NCI-H1092 (cell line): ENCODE measurements around the gene LST1.

Experiments used
- DNase-seq: peaks from one replicate; lab custom pipeline; 2025; lab: John Stamatoyannopoulos, UW

LST1 gene

DNA sequence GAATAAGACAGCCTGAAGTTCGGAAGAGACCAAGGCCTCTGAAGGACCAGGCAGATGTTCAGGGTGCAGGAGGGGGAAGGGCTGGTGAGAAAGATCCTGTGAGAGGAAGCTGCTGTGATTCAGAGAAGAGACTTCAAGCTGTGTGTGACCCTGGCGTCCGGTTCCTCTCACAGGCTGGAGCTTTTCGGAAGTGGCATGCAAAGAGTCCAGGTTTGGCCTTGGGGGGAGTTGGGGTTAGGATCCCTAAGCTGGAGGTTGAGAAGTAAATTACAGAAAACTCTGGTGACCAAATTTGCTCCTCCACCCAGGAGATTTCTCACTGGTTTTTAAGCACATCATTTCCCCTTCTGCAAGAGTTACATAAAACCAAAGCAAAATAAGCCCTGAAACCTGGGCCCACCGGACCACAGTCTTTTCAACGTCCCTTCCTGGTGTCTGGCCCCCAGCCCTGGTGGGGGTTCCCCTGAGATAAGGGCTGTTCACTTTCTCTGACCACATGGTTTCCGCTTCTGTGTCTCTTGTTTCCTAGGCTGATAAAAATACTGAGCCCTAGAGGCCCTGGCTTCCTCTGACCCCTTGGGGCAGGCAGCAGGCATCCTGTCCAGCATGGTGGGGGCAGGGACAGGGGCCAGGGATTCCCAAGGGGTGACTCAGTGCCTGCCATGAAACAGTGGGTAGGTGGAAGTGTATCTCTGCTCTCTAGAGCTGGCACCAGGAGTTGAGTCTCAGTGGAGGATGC is 25.9 kb upstream of the LST1 start:
- no peak for DNase-seq

- DNase-seq: no peak
These were observed 25.4 kb upstream of the LST1 start for GRCh38 chr6:31560697-31561058.

DNA sequence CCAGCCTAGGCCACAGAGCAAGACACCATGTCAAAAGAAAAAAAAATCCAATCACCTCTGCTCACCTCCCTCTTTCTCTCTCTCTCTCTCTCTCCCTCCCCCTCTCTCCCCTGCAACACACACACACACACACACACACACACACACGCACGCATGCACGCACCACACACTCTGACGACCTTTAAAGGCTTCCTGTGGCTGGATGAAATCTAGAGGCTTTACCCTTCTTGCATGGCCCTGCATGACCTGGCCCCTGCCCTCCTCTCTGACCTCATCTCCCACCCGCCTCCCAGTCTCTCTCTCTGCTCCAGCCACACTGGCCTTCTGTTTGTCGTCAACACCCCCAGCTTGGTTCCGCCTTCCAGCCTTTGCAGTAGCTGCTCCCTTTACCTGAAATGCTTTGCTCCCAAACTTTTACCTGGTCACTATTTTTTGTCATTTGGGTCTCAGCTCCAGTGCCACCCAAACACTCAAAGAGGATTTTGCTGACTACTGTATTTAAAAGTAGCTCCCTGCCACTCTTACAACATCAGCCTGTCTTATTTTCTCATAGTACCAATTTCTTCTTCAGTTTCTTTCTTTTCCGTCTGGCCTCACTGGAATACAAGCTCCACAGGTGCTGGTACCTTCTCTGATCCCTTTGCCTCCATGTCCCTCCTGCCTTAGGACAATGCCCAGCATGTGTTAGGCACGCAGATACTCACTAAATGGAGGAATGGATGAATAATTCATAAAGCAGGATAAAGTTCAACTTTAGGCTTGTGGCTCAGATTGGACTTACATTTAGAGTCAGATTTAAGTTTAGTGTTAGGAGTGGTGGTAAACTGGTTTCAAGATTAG is 18.3 kb upstream of the LST1 start:
- DNase-seq: no peak

DNA sequence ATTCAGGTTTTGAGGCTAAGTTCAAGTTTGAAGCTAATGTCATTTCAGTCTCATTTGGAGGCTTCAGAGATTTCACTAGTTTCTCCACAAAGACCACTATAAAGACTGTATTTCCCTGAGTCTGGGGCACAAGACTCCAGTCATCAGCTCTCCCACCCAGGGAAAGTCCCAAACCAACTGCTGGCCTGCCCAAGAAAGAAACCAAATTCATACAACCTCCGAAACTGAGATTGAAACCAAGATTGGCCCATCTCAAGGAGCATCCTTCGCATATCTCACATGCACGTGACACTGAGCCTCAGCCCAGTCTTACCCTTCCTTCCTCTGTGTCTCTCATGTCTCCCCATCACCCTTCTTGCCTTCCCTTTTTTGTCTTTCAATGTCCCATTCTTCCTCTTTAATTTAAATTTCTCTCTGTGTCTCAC is 17.5 kb upstream of the LST1 start:
- no peak for DNase-seq

- no peak for DNase-seq
These were observed 16.1 kb upstream of the LST1 start for GRCh38 chr6:31569861-31570536.

- DNase-seq: no peak
These were observed 13.8 kb upstream of the LST1 start, which contains the start of gene LTA for GRCh38 chr6:31572041-31572911. LTA (plus strand) TSS chr6:31572289; CDS start chr6:31572743, 454 bp downstream.

GRCh38 chr6:31573239-31574105 is 12.6 kb upstream of the LST1 start:
- no peak for DNase-seq

DNA sequence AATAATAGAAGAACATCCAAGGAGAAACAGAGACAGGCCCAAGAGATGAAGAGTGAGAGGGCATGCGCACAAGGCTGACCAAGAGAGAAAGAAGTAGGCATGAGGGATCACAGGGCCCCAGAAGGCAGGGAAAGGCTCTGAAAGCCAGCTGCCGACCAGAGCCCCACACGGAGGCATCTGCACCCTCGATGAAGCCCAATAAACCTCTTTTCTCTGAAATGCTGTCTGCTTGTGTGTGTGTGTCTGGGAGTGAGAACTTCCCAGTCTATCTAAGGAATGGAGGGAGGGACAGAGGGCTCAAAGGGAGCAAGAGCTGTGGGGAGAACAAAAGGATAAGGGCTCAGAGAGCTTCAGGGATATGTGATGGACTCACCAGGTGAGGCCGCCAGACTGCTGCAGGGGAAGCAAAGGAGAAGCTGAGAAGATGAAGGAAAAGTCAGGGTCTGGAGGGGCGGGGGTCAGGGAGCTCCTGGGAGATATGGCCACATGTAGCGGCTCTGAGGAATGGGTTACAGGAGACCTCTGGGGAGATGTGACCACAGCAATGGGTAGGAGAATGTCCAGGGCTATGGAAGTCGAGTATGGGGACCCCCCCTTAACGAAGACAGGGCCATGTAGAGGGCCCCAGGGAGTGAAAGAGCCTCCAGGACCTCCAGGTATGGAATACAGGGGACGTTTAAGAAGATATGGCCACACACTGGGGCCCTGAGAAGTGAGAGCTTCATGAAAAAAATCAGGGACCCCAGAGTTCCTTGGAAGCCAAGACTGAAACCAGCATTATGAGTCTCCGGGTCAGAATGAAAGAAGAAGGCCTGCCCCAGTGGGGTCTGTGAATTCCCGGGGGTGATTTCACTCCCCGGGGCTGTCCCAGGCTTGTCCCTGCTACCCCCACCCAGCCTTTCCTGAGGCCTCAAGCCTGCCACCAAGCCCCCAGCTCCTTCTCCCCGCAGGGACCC is 11.7 kb upstream of the LST1 start:
- DNase-seq: no peak

- no peak for DNase-seq
These were observed 10.7 kb upstream of the LST1 start, which contains the start of gene TNF for GRCh38 chr6:31575335-31575901. TNF (plus strand) TSS chr6:31575565; CDS start chr6:31575742, 177 bp downstream.

GRCh38 chr6:31575952-31576685 is 10.0 kb upstream of the LST1 start:
- DNase-seq: no peak

DNA sequence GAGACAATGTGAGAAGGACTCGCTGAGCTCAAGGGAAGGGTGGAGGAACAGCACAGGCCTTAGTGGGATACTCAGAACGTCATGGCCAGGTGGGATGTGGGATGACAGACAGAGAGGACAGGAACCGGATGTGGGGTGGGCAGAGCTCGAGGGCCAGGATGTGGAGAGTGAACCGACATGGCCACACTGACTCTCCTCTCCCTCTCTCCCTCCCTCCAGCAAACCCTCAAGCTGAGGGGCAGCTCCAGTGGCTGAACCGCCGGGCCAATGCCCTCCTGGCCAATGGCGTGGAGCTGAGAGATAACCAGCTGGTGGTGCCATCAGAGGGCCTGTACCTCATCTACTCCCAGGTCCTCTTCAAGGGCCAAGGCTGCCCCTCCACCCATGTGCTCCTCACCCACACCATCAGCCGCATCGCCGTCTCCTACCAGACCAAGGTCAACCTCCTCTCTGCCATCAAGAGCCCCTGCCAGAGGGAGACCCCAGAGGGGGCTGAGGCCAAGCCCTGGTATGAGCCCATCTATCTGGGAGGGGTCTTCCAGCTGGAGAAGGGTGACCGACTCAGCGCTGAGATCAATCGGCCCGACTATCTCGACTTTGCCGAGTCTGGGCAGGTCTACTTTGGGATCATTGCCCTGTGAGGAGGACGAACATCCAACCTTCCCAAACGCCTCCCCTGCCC is 9.0 kb upstream of the LST1 start:
- DNase-seq: no peak

DNA sequence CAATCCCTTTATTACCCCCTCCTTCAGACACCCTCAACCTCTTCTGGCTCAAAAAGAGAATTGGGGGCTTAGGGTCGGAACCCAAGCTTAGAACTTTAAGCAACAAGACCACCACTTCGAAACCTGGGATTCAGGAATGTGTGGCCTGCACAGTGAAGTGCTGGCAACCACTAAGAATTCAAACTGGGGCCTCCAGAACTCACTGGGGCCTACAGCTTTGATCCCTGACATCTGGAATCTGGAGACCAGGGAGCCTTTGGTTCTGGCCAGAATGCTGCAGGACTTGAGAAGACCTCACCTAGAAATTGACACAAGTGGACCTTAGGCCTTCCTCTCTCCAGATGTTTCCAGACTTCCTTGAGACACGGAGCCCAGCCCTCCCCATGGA is 8.5 kb upstream of the LST1 start:
- no peak for DNase-seq

DNA sequence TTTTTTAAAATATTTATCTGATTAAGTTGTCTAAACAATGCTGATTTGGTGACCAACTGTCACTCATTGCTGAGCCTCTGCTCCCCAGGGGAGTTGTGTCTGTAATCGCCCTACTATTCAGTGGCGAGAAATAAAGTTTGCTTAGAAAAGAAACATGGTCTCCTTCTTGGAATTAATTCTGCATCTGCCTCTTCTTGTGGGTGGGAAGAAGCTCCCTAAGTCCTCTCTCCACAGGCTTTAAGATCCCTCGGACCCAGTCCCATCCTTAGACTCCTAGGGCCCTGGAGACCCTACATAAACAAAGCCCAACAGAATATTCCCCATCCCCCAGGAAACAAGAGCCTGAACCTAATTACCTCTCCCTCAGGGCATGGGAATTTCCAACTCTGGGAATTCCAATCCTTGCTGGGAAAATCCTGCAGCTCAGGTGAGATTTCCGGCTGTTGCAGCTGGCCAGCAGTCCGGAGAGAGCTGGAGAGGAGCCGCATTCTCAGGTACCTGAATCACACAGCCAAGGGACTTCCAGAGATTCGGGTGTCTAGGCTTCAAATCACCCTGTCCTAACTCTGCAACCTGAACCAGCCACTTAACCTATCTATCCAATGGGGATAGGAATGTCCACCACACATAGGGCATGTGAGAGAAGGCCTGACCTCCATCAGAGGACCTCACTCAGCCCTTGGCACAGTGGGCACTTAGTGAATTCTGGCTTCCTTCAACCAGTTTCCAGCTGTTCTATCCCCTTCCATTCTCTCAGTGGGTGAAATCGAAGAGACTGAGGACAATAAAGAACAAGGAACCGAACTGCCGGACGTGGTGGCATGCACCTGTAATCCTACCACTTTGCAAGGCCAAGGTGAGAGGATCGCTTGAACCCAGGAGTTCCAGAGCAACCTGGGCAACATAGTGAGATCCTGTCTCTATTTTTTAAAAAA is 7.6 kb upstream of the LST1 start:
- no peak for DNase-seq

GRCh38 chr6:31579119-31579505 is 7.0 kb upstream of the LST1 start:
- DNase-seq: no peak

DNA sequence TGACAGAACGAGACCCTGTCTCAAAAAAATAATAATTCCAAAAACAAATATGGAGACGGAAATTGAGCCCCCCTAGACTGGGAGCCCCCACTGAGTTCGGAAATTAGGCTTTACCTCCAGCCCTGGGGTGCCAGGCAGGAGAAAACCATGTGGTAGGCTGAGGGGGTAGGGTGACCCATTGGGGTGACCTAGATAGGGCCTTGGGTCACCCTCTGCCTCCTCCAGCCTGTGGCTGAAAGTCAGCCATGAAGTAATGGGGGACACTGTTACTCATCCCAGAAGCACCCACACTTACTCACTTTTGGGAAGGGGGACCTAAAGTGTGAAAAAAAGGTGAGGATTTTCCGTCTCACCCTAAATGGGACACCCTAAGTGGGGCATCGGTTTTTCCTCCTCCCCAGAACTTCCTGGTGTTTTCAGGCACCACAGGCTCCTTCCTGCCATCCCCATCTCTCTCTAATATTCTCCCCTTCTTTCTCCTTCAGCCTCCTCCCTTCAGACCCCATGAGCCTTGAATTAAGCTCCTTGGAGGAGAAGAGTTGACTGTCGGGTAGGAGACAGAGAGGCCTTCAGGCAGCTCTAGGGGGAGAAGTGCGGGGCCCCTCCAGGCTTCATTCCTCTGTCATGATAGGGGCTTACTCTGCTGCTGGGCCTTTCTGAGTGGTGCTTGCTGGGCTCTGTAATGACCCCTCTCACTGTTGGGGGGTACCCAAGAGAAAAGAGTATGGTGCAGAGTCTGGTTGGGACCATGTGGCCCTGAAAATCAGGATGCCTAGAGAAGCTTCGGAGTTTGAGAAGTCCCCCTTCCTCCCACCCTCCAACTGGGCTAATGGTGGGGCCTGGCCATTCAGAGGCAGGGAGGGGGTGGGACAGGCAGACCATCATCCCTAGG is 6.3 kb upstream of the LST1 start:
- no peak for DNase-seq

DNA sequence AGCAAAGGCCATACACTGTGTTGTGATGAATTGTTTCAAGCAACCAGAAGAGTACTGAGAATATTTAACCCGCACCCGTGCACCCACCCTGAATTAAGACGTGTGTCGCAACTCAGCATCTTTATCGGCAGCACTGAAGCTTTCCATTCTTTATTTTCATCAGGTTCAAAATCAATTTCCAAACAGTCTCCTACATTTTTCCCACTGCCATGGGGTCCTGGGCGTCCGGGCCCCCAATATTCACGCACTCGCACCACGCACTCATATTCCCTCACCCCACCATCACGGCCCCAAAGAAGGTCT is 5.7 kb upstream of the LST1 start:
- DNase-seq: no peak
